ENCODE measurements around the gene TBCD. TPM values are rescaled to one million over a fixed set of nuclear protein-coding genes. Genes with fewer than 3 reads are reported as not detected.

Gene TBCD
- total RNA-seq, 1 experiment from 2014 or later: 29.6 TPM

DNA sequence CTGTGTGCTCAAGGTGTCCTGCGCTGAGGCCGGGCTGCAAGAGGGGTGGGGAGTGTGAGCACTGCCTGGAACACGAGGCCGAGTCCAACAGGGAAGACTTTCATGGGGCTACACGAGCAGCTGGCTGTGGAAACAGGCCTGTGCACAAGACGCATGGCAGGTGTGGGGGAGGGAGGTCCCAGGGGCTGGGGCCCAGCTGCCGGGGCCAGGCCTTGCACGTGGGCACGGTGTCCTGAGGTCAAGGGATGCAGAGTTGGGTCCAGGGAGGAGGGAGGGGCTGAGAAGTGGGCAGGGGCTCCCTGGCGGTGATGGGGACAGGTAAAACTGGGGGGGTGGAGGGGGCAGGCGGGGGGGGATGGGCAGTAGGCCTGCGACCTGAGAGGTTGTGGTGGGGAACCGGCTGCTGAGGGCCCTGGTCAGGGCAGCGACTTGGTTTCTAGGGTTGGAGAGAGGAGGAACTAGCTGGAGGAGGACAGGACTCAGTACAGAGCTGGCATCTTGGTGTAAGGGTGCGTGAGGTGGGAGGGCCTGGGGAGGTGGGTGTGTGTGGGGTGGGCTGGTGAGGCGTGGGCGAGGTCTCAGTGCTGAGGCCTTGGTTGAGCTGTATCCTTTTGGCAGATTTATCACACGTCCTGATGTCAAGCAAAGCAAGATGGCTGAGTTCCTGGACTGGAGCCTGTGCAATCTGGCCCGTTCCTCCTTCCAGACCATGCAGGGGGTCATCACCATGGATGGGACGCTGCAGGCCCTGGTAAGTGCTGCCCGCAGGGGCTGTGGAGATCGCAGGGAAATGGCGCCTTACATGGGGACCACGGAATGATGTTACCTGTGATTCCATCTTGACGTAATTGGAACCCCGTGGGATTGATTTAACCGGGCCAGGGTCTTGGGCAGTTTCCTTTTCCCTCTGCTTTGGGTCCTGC is 29.4 kb downstream of the TBCD start:
- no peak for TF ChIP-seq EZH2phosphoT487 (IDR thresholded peaks at IDR 0.05; ENCODE audit: borderline replicate concordance, low read length)
- no peak for TF ChIP-seq EZH2 (IDR thresholded peaks at IDR 0.05; ENCODE audit: low read length, unreplicated experiment)
- TF ChIP-seq, protein P1, sequence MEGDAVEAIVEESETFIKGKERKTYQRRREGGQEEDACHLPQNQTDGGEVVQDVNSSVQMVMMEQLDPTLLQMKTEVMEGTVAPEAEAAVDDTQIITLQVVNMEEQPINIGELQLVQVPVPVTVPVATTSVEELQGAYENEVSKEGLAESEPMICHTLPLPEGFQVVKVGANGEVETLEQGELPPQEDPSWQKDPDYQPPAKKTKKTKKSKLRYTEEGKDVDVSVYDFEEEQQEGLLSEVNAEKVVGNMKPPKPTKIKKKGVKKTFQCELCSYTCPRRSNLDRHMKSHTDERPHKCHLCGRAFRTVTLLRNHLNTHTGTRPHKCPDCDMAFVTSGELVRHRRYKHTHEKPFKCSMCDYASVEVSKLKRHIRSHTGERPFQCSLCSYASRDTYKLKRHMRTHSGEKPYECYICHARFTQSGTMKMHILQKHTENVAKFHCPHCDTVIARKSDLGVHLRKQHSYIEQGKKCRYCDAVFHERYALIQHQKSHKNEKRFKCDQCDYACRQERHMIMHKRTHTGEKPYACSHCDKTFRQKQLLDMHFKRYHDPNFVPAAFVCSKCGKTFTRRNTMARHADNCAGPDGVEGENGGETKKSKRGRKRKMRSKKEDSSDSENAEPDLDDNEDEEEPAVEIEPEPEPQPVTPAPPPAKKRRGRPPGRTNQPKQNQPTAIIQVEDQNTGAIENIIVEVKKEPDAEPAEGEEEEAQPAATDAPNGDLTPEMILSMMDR (conservative IDR thresholded peaks at IDR 0.05; ENCODE audit: low read depth, low read length): no peak
- Histone ChIP-seq H2AFZ (ENCODE audit: low read length) (no peak overlapping the region), H3K4me3 (ENCODE audit: low read length) (no peak overlapping the region), H3K79me2 (ENCODE audit: low read length) (no peaks in the 10 kb centered on the region), H3K4me2 (ENCODE audit: low read length) (no peak overlapping the region), H3K36me3 (ENCODE audit: low read depth, low read length) (peaks cover 17% of the 10 kb centered on the region), H3K9ac (ENCODE audit: low read length) (no peak overlapping the region), H4K20me1 (ENCODE audit: low read length) (no peaks in the 10 kb centered on the region), H3K27me3 (ENCODE audit: low read length) (no peaks in the 10 kb centered on the region), H3K9me2 (replicated peaks; ENCODE audit: low read length) (no peaks in the 10 kb centered on the region), H3K4me1 (ENCODE audit: insufficient read depth, low read length) (peaks cover 4% of the 10 kb centered on the region), H3F3A (ENCODE audit: low read length, unreplicated experiment) (no peaks in the 10 kb centered on the region), H3K9me3 (ENCODE audit: low read length) (no peaks in the 10 kb centered on the region), H3K27ac (ENCODE audit: low read length) (no peak overlapping the region)
- no TSS peak for BruUV-seq (replicated peaks)
- no peak for DNase-seq
- POLR2A ChIA-PET (ENCODE audit: unreplicated experiment): no interaction called here
- intact Hi-C loops (cut with micrococcal nuclease): no loop called here
- ATAC-seq: peak; percentile 14
- CTCF ChIA-PET: interaction anchor here (1.0 kb wide), 3 partner anchors 95 to 182 kb away, joined by 3 to 11 read pairs (median 4); no protein-coding TSS in a partner anchor

DNA sequence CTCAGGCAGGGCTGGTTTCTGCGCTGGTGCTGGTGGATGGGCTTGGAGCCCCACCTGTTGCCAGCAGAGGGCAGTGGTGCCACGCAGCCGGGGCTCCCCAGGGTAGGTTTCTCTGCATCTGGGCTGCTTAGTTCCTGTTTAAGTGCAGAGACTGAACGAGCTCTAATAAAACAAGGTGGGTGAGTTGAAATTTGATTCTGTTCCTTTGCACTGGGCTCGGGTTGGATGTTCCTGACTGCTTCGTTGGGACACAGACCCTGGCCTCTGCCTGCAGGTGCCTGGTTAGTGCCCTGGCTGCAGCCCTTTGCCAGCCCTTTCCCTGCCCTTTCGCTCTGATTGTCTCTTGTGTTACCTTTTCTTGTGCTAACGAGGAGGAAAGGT is 30.0 kb downstream of the TBCD start:
- ATAC-seq (peak; percentile 100), DNase-seq (peak; percentile 81)
- intact Hi-C loops (cut with micrococcal nuclease): loop anchor here (2.0 kb wide), 1 partner anchor 133 kb away; no protein-coding TSS in a partner anchor
- Histone ChIP-seq H3K4me3 (ENCODE audit: low read length) (no peak overlapping the region), H3K27ac (ENCODE audit: low read length) (peak overlapping the region; percentile 48), H3K9me3 (ENCODE audit: low read length) (no peaks in the 10 kb centered on the region), H3K4me2 (ENCODE audit: low read length) (no peak overlapping the region), H3K9me2 (replicated peaks; ENCODE audit: low read length) (no peaks in the 10 kb centered on the region), H3K36me3 (ENCODE audit: low read depth, low read length) (peaks cover 13% of the 10 kb centered on the region), H4K20me1 (ENCODE audit: low read length) (no peaks in the 10 kb centered on the region), H3K9ac (ENCODE audit: low read length) (no peak overlapping the region), H3F3A (ENCODE audit: low read length, unreplicated experiment) (no peaks in the 10 kb centered on the region), H3K27me3 (ENCODE audit: low read length) (no peaks in the 10 kb centered on the region), H3K4me1 (ENCODE audit: insufficient read depth, low read length) (peaks cover 4% of the 10 kb centered on the region), H3K79me2 (ENCODE audit: low read length) (no peaks in the 10 kb centered on the region), H2AFZ (ENCODE audit: low read length) (no peak overlapping the region)
- TF ChIP-seq, protein P1 (conservative IDR thresholded peaks at IDR 0.05; ENCODE audit: low read depth, low read length): peak; percentile 97
- no peak for TF ChIP-seq EZH2 (IDR thresholded peaks at IDR 0.05; ENCODE audit: low read length, unreplicated experiment)
- POLR2A ChIA-PET (ENCODE audit: unreplicated experiment): no interaction called here
- no TSS peak for BruUV-seq (replicated peaks)
- CTCF ChIA-PET: interaction anchor here (0.6 to 1.0 kb wide), 5 partner anchors 43 to 181 kb away, joined by 3 to 11 read pairs (median 4); no protein-coding TSS in a partner anchor
